ENCODE results near the gene PYHIN1.

Gene PYHIN1

GRCh38 chr1:158989424-158989823, 58.1 kb downstream of the PYHIN1 start:
- TF ChIP-seq, protein P1, sequence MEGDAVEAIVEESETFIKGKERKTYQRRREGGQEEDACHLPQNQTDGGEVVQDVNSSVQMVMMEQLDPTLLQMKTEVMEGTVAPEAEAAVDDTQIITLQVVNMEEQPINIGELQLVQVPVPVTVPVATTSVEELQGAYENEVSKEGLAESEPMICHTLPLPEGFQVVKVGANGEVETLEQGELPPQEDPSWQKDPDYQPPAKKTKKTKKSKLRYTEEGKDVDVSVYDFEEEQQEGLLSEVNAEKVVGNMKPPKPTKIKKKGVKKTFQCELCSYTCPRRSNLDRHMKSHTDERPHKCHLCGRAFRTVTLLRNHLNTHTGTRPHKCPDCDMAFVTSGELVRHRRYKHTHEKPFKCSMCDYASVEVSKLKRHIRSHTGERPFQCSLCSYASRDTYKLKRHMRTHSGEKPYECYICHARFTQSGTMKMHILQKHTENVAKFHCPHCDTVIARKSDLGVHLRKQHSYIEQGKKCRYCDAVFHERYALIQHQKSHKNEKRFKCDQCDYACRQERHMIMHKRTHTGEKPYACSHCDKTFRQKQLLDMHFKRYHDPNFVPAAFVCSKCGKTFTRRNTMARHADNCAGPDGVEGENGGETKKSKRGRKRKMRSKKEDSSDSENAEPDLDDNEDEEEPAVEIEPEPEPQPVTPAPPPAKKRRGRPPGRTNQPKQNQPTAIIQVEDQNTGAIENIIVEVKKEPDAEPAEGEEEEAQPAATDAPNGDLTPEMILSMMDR (IDR thresholded peaks at IDR 0.05; ENCODE audit: low read depth, low read length, missing control alignments) = no peak
- no peak overlapping the region for H3K4me3 ChIP-seq (ENCODE audit: low read depth, low read length)
- in situ Hi-C loops (cut with HindIII; ENCODE audit: low sequenced_read_pairs) = no loop called here
- no peak for DNase-seq (ENCODE audit: low read depth)

- H3K4me3 ChIP-seq (ENCODE audit: low read depth, low read length) = no peak overlapping the region
- DNase-seq (ENCODE audit: low read depth) = no peak
- TF ChIP-seq, protein P1 (IDR thresholded peaks at IDR 0.05; ENCODE audit: low read depth, low read length, missing control alignments) = no peak
- in situ Hi-C loops (cut with HindIII; ENCODE audit: low sequenced_read_pairs) = no loop called here
Measured at GRCh38 chr1:158992787-158993312, 61.5 kb downstream of the PYHIN1 start.

- TF ChIP-seq, protein P1 (IDR thresholded peaks at IDR 0.05; ENCODE audit: low read depth, low read length, missing control alignments) = no peak
- no peak for DNase-seq (ENCODE audit: low read depth)
- no peak overlapping the region for H3K4me3 ChIP-seq (ENCODE audit: low read depth, low read length)
- in situ Hi-C loops (cut with HindIII; ENCODE audit: low sequenced_read_pairs) = no loop called here
Measured at GRCh38 chr1:158996998-158997397, 65.6 kb downstream of the PYHIN1 start.

DNA sequence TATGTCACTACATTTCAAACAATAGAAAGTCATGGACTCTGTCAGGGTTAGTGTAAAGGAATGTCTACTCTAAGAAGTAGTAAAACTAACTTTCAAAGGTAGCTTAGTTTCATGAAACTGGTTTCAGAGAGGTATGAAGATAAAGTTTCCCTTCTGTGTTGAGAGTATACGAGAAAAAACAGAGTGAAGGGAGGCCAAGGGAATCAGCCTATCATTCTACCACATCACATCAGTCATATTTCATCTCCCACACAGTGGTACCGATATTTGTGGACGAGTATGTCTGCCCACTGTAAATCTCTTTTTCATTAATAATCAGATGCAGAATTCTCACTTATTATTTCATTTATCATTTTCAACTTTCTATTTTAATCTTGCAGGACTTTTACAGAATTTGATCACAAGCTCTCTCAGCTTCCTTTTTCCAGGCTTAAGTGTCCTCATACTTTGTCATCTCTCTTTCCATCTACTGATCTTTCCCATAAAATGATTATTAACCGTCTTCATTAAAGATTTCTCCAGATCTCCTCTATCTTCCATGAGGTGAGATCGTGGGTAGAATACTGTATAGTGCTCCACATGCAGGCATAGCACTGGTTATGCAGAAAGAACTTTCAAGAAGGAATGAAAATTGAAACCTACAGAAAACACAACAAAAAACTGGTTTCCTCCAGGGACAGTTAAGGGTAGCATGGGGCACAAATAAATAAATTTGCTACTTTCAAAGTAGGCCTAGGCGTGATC, 66.9 kb downstream of the PYHIN1 start:
- in situ Hi-C loops (cut with HindIII; ENCODE audit: low sequenced_read_pairs) = no loop called here
- peak overlapping the region; percentile 61 for H3K4me3 ChIP-seq (ENCODE audit: low read depth, low read length)

DNA sequence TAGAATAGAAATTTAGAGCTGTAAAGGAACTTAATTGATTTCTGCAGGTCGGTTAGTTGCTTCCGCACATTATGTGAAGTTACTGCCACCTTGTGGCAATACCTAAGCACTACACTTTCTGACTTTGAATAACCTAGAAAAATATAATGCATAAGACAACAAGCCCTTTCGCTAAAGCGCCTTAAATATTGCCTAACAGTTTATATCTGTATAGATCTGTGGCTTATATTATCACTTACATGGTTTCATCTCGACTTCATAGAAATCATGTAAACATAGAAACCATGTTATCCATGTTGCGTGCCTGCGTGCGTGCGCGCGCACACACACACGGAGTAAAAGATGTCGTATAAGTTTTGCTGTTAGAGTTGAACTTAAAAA, 67.4 kb downstream of the PYHIN1 start:
- TF ChIP-seq, protein P1 (IDR thresholded peaks at IDR 0.05; ENCODE audit: low read depth, low read length, missing control alignments) = peak; percentile 74
- in situ Hi-C loops (cut with HindIII; ENCODE audit: low sequenced_read_pairs) = no loop called here
- DNase-seq (ENCODE audit: low read depth) = no peak
- H3K4me3 ChIP-seq (ENCODE audit: low read depth, low read length) = peak overlapping the region; percentile 61

More for the DNA sequence above, 66.9 kb downstream of the PYHIN1 start:
- TF ChIP-seq, protein P1 (IDR thresholded peaks at IDR 0.05; ENCODE audit: low read depth, low read length, missing control alignments) = no peak
- DNase-seq (ENCODE audit: low read depth) = no peak

DNA sequence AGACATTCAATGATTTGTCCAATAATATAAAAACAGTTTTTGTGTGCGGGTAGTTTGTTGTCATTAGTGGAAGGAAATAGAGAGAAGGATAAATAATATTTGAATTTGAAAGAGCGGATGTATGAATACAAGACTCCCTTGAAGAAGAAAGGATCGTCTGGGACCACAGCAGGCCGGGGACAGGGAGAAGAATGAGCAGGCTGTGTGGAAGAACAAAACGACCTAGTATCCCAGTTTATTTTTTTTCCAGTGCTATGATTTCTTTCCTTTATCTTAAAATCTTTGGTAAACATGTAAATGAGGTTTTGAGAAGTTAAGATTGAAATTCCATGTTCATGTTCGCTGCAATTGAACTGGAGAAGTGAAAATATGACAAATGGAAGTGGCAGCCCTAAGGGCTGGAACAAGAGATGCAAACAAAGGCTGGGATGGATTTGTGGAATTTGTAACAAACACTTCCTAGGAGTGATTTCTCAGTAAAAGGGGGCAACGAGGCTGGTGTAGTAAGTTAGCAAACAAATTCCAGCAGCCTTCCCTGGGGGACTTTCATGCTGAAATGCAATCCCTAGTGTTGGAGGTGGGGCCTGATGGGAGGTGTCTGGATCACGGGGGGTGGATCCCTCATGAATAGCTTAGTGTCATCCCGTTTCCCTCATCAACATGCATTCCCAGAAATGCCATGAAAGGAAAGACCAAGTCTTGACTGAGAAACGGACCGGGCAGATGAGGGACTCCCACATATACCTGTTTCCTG, 68.1 kb downstream of the PYHIN1 start:
- in situ Hi-C loops (cut with HindIII; ENCODE audit: low sequenced_read_pairs) = loop anchor here (25.0 kb wide), 1 partner anchor 1037 kb away; no protein-coding TSS in a partner anchor
- peak; percentile 93 for DNase-seq (ENCODE audit: low read depth)

More for the DNA sequence above, 68.1 kb downstream of the PYHIN1 start:
- TF ChIP-seq, protein P1 (IDR thresholded peaks at IDR 0.05; ENCODE audit: low read depth, low read length, missing control alignments) = no peak
- H3K4me3 ChIP-seq (ENCODE audit: low read depth, low read length) = peak overlapping the region; percentile 61
